PC-9 (cell line): ENCODE data around the gene GCLC. TPM values are rescaled to one million over a fixed set of nuclear protein-coding genes. Genes with fewer than 3 reads are reported as not detected.

Experiments used
- BruUV-seq: library from RNA; stranded (reverse); fragments of 400-500 nt; replicated peaks from 2 replicates; lab custom pipeline; 2021; lab: Mats Ljungman, UMichigan
- CTCF ChIA-PET: fragments of 300-600 bp; sonication (Branson Sonifier 250); formaldehyde crosslinking; loops from one replicate; lab custom pipeline; 2022; ENCODE audit warnings: antibody characterized with exemption; lab: Charles Lee
- POLR2A ChIA-PET: fragments of 300-600 bp; sonication (Branson Sonifier 250); formaldehyde crosslinking; loops from one replicate; lab custom pipeline; 2022; ENCODE audit warnings: antibody characterized with exemption; ENCODE audit not compliant: unreplicated experiment; lab: Charles Lee
- DNase-seq, 2 experiments: peaks; one replicate each; pipeline versions ENCODE4 v3.0.0 to v3.0.0-alpha.2; 2015 to 2022; ENCODE audit warnings: mixed read lengths in 1 of 2
- H2AFZ ChIP-seq: fragments of 200-600 bp; sonication (generic); 2 replicates; pipeline ENCODE4 v1.8.1; 2017; ENCODE audit warnings: antibody characterized with exemption
- H3F3A ChIP-seq: fragments of 200-600 bp; sonication (generic); 2 replicates; pipeline ENCODE4 v1.8.1; 2017; ENCODE audit warnings: antibody characterized with exemption, mild to moderate bottlenecking, low read depth; ENCODE audit not compliant: insufficient read depth
- H3K27ac ChIP-seq: fragments of 200-600 bp; sonication (generic); 2 replicates; pipeline ENCODE4 v1.6.1; 2016; ENCODE audit warnings: mixed run types
- H3K27me3 ChIP-seq: fragments of 200-600 bp; sonication (generic); 2 replicates; pipeline ENCODE4 v1.6.1; 2016; ENCODE audit warnings: low read depth, mixed run types; ENCODE audit not compliant: insufficient read depth
- H3K36me3 ChIP-seq: fragments of 200-600 bp; sonication (generic); 2 replicates; pipeline ENCODE4 v1.6.1; 2016; ENCODE audit warnings: low read depth, mixed run types
- H3K4me1 ChIP-seq: fragments of 200-600 bp; sonication (generic); replicated peaks from 2 replicates; pipeline ENCODE4 v1.6.1; 2016; ENCODE audit warnings: mixed run types; ENCODE audit not compliant: insufficient read depth
- H3K4me2 ChIP-seq: fragments of 200-600 bp; sonication (generic); 2 replicates; pipeline ENCODE4 v1.6.1; 2017; ENCODE audit warnings: mixed run types
- H3K4me3 ChIP-seq: fragments of 200-600 bp; sonication (generic); 2 replicates; pipeline ENCODE4 v1.6.1; 2016; ENCODE audit warnings: mixed run types
- H3K79me2 ChIP-seq: fragments of 200-600 bp; sonication (generic); 2 replicates; pipeline ENCODE4 v1.6.1; 2017; ENCODE audit warnings: low read depth, mixed run types
- H3K9me2 ChIP-seq: fragments of 200-600 bp; sonication (generic); 2 replicates; pipeline ENCODE4 v1.8.1; 2017; ENCODE audit warnings: mild to moderate bottlenecking; ENCODE audit not compliant: insufficient read depth
- H3K9me3 ChIP-seq: fragments of 200-600 bp; sonication (generic); 2 replicates; pipeline ENCODE4 v1.8.1; 2016; ENCODE audit warnings: low read depth; ENCODE audit not compliant: insufficient read depth
- H4K20me1 ChIP-seq: fragments of 200-600 bp; sonication (generic); 2 replicates; pipeline ENCODE4 v1.8.1; 2017; ENCODE audit not compliant: insufficient read depth
- EZH2 ChIP-seq: fragments of 200-600 bp; sonication (generic); IDR thresholded peaks from 2 replicates; pipeline ENCODE4 v1.8.0; 2017; ENCODE audit warnings: antibody characterized with exemption, low read depth
- intact Hi-C: fragments of 100-400 bp; cut with micrococcal nuclease; formaldehyde crosslinking; loops from one replicate; pipeline ENCODE4 v1.10.0; 2022; ENCODE audit not compliant: unreplicated experiment
- total RNA-seq: library from RNA; stranded (reverse); gene quantifications from 2 replicates; pipeline ENCODE4 v1.2.3, GENCODE V29; 2021
- TF ChIP-seq, protein P1 (sequence below): fragments of 200-600 bp; sonication (generic); conservative IDR thresholded peaks from 2 replicates; pipeline ENCODE4 v1.6.1; 2017; ENCODE audit warnings: mixed run types, antibody characterized with exemption, mild to moderate bottlenecking, moderate library complexity

The GCLC gene
- total RNA-seq, 1 experiment from 2014 or later = 213 TPM

DNA sequence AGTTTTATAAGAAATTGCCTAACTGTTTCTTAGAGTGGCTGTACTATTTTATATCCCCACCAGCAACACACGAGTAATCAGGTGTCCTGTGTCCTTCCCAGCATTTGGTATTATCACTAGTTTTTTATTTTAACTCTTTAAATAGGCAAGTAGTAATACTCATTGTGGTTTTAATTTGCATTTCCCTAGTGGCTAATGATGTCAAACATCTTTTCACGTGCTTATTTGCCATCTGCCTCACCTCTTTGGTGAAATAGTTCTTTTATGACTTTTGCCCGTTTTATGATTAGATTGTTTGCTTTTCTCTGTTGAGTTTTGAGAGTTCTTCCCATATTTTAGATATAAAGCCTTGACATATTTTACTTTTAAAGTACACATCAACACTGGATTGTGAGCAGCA, 57.8 kb downstream of the GCLC start:
- no TSS peak for BruUV-seq
- DNase-seq = no peak
- Histone ChIP-seq H2AFZ (no peak overlapping the region), H3K9me3 (no peaks in the 10 kb centered on the region), H3K4me3 (no peak overlapping the region), H4K20me1 (no peaks in the 10 kb centered on the region), H3K27ac (no peak overlapping the region), H3K27me3 (no peaks in the 10 kb centered on the region), H3K79me2 (no peaks in the 10 kb centered on the region), H3F3A (no peaks in the 10 kb centered on the region; the same call in none of the 2 replicates), H3K4me2 (no peak overlapping the region), H3K9me2 (no peaks in the 10 kb centered on the region), H3K36me3 (no peaks in the 10 kb centered on the region), H3K4me1 (no peaks in the 10 kb centered on the region)
- ChIA-PET CTCF (no interaction called here), POLR2A (no interaction called here)
- intact Hi-C loops = no loop called here
- TF ChIP-seq, protein P1, sequence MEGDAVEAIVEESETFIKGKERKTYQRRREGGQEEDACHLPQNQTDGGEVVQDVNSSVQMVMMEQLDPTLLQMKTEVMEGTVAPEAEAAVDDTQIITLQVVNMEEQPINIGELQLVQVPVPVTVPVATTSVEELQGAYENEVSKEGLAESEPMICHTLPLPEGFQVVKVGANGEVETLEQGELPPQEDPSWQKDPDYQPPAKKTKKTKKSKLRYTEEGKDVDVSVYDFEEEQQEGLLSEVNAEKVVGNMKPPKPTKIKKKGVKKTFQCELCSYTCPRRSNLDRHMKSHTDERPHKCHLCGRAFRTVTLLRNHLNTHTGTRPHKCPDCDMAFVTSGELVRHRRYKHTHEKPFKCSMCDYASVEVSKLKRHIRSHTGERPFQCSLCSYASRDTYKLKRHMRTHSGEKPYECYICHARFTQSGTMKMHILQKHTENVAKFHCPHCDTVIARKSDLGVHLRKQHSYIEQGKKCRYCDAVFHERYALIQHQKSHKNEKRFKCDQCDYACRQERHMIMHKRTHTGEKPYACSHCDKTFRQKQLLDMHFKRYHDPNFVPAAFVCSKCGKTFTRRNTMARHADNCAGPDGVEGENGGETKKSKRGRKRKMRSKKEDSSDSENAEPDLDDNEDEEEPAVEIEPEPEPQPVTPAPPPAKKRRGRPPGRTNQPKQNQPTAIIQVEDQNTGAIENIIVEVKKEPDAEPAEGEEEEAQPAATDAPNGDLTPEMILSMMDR = no peak
- TF ChIP-seq EZH2 = no peak

DNA sequence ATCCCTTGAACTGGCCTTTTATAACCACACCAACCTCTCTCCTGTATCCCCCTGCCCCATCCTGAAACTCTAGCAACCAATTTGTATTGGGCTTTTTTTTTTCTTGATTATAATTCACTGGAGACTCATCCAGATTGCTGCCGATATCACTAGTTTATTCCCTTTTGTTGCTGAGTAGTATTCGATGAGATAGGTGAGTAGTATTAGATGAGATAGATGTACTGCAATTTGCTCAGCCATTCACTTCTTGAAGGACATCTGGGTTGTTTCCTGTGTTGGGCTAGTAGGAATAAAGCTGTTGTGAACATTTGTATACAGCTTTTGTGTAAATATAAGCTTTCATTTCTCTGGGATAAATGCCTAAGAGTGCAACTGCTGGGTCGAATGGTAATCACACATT, 58.2 kb downstream of the GCLC start:
- Histone ChIP-seq H3F3A (no peaks in the 10 kb centered on the region), H2AFZ (no peak overlapping the region), H3K79me2 (no peaks in the 10 kb centered on the region), H3K27me3 (no peaks in the 10 kb centered on the region), H3K4me3 (no peak overlapping the region), H3K36me3 (no peaks in the 10 kb centered on the region), H3K9me2 (no peaks in the 10 kb centered on the region), H3K27ac (no peak overlapping the region), H3K9me3 (no peaks in the 10 kb centered on the region), H3K4me1 (no peaks in the 10 kb centered on the region), H4K20me1 (no peaks in the 10 kb centered on the region), H3K4me2 (no peak overlapping the region)
- ChIA-PET POLR2A (no interaction called here), CTCF (no interaction called here)
- BruUV-seq = no TSS peak
- intact Hi-C loops = no loop called here
- no peak for DNase-seq
- no peak for TF ChIP-seq EZH2
- TF ChIP-seq, protein P1 = no peak

DNA sequence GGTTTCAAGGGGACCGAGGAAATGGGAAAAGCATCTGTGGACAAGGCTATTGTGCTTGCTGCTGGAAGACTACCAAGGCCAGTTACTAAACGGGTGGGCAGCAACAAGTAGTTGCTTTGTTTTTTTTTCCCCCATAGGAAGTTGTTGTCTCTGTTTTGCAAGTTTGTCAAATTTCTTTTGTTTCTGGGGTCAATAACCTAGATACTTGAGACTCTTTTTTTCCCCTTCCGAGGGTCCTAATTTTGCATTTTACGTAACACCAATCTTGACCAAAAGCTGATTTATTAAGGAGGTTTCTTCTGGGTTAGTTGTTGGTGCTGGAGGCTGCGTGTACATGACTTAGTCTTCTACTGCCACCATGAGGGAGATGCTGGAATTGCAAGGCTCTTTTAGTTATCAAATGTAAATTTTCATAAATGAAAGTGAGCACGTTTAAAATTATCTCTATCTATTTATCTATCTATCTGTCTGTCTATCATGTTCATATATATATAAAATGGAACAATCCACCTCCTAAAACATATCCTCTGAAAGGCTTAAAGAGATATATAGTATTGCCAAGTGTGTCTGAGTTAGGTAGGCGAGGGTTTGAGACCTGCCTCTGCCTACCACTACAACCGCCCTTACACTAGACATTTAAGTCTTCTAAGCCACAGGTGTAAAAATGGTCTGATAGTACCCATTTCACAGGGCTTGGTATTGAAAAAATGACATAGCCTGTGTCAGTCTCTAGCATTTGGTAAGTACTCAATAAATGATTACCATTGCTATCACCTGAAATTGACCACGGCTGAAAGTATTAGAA, 60.2 kb downstream of the GCLC start:
- Histone ChIP-seq H3K4me3 (no peak overlapping the region), H3K27ac (no peak overlapping the region), H3K36me3 (no peaks in the 10 kb centered on the region), H3F3A (no peaks in the 10 kb centered on the region), H3K4me1 (no peaks in the 10 kb centered on the region), H3K79me2 (no peaks in the 10 kb centered on the region), H3K4me2 (peak overlapping the region; percentile 31; the same call in 1 of the 2 replicates), H4K20me1 (no peaks in the 10 kb centered on the region), H2AFZ (no peak overlapping the region), H3K9me2 (no peaks in the 10 kb centered on the region), H3K9me3 (no peaks in the 10 kb centered on the region), H3K27me3 (no peaks in the 10 kb centered on the region)
- intact Hi-C loops = loop anchor here (1.0 to 2.0 kb wide), 6 partner anchors 47 to 1322 kb away; no protein-coding TSS in a partner anchor
- TF ChIP-seq EZH2 = no peak
- TF ChIP-seq, protein P1 = peak; percentile 98
- no TSS peak for BruUV-seq
- peak in 1 of 2 experiments; percentile 42 for DNase-seq
- ChIA-PET POLR2A (no interaction called here), CTCF (interaction anchor here (0.5 to 0.7 kb wide), 6 partner anchors 32 to 800 kb away, joined by 3 to 7 read pairs (median 3); no protein-coding TSS in a partner anchor)
